Neural progenitor cell (in vitro differentiated cells): ENCODE data around the gene WIPF2. TPM values are rescaled to one million over a fixed set of nuclear protein-coding genes. Genes with fewer than 3 reads are reported as not detected.

Source experiments
- DNase-seq: peaks from one replicate; pipeline ENCODE4 v3.0.0-alpha.2; 2016; ENCODE audit warnings: low spot score
- H2AFZ ChIP-seq: fragments of 200-600 bp; sonication (generic); replicated peaks from 2 replicates; pipeline ENCODE4 v1.6.1; 2016; ENCODE audit warnings: antibody characterized with exemption
- H3F3A ChIP-seq: fragments of 200-600 bp; sonication (generic); 2 replicates; pipeline ENCODE4 v1.6.1; 2016; ENCODE audit warnings: antibody characterized with exemption, low read depth
- H3K27ac ChIP-seq: fragments of 200-600 bp; sonication (generic); 2 replicates; pipeline ENCODE4 v1.5.1; 2016; ENCODE audit warnings: mild to moderate bottlenecking
- H3K27me3 ChIP-seq: fragments of 200-600 bp; sonication (generic); 2 replicates; pipeline ENCODE4 v1.6.1; 2016; ENCODE audit warnings: mild to moderate bottlenecking, moderate library complexity
- H3K36me3 ChIP-seq: fragments of 200-600 bp; sonication (generic); 2 replicates; pipeline ENCODE4 v1.5.1; 2016
- H3K4me1 ChIP-seq: fragments of 200-600 bp; sonication (generic); 2 replicates; pipeline ENCODE4 v1.6.1; 2016; ENCODE audit warnings: mixed run types
- H3K4me2 ChIP-seq: fragments of 200-600 bp; sonication (generic); 2 replicates; pipeline ENCODE4 v1.6.1; 2016
- H3K4me3 ChIP-seq: fragments of 200-600 bp; sonication (generic); 2 replicates; pipeline ENCODE4 v1.5.1; 2016
- H3K79me2 ChIP-seq: fragments of 200-600 bp; sonication (generic); 2 replicates; pipeline ENCODE4 v1.6.1; 2016; ENCODE audit warnings: low read depth
- H3K9ac ChIP-seq: fragments of 200-600 bp; sonication (generic); 2 replicates; pipeline ENCODE4 v1.6.1; 2016
- H3K9me3 ChIP-seq: fragments of 200-600 bp; sonication (generic); 2 replicates; pipeline ENCODE4 v1.5.1; 2016; ENCODE audit warnings: low read depth
- H4K20me1 ChIP-seq: fragments of 200-600 bp; sonication (generic); 2 replicates; pipeline ENCODE4 v1.6.1; 2016; ENCODE audit warnings: low read depth
- H3K27ac Mint-ChIP-seq: 3 replicates; pipeline ENCODE4 v1.8.0; 2021; ENCODE audit warnings: mixed read lengths
- H3K27me3 Mint-ChIP-seq: 2 replicates; pipeline ENCODE4 v1.8.0; 2022; ENCODE audit warnings: low read depth, mild to moderate bottlenecking, inconsistent platforms, moderate library complexity, mixed read lengths; ENCODE audit not compliant: insufficient read depth
- H3K36me3 Mint-ChIP-seq: 3 replicates; pipeline ENCODE4 v1.8.0; 2021; ENCODE audit warnings: mixed read lengths
- H3K4me1 Mint-ChIP-seq: 3 replicates; pipeline ENCODE4 v1.8.0; 2021; ENCODE audit warnings: mixed read lengths
- H3K4me3 Mint-ChIP-seq: 3 replicates; pipeline ENCODE4 v1.8.0; 2021; ENCODE audit warnings: mild to moderate bottlenecking, moderate library complexity, mixed read lengths
- H3K9me3 Mint-ChIP-seq: 3 replicates; pipeline ENCODE4 v1.8.0; 2020; ENCODE audit warnings: mixed read lengths
- EZH2 ChIP-seq: fragments of 200-600 bp; sonication (generic); IDR thresholded peaks from 2 replicates; pipeline ENCODE4 v1.6.1; 2017; ENCODE audit warnings: antibody characterized with exemption, mild to moderate bottlenecking, moderate library complexity
- EZH2phosphoT487 ChIP-seq: fragments of 200-600 bp; sonication (generic); IDR thresholded peaks from 2 replicates; pipeline ENCODE4 v1.6.1; 2017; ENCODE audit warnings: antibody characterized with exemption
- total RNA-seq: library from RNA; depleted of rRNA; stranded (reverse); fragments of >200 nt; gene quantifications from 2 replicates; pipeline ENCODE4 v1.2.3, GENCODE V29; 2015; ENCODE audit warnings: low replicate concordance
- TF ChIP-seq, protein P1 (sequence below): fragments of 200-600 bp; sonication (generic); IDR thresholded peaks from 2 replicates; pipeline ENCODE4 v1.5.1; 2017; ENCODE audit warnings: antibody characterized with exemption, mild to moderate bottlenecking

WIPF2 gene
- total RNA-seq, 1 donor from 2014 or later: 6.8 TPM

DNA sequence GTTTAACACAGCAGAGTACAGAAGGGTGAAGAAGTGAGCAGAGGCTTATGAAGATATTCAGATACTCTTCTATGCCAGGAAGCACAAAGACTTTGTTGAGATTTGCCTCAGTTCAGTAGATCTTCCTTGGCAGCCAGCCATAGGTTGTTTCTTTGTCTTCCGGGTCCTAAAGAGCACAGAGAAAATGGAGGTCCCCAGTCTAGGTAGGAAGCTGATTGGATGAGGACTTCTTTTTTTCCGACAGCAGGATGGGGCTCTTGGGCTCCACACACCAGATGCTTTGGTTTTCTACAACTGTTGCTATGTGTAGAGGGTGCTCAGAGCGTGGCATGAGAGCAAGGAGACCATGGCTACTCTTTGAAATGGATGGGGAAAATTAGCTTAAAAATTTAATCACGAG is 60.3 kb downstream of the WIPF2 start:
- no peak for DNase-seq
- H3K4me1 Mint-ChIP-seq: no peaks in the 10 kb centered on the region
- peaks cover 2% of the 10 kb centered on the region for H3K27me3 Mint-ChIP-seq
- H3K9me3 ChIP-seq: no peaks in the 10 kb centered on the region
- H3K9ac ChIP-seq: no peak overlapping the region
- H3F3A ChIP-seq: no peaks in the 10 kb centered on the region
- no peaks in the 10 kb centered on the region for H3K4me1 ChIP-seq
- no peaks in the 10 kb centered on the region for H4K20me1 ChIP-seq
- H3K79me2 ChIP-seq: no peaks in the 10 kb centered on the region
- H3K27me3 ChIP-seq: no peaks in the 10 kb centered on the region
- no peak overlapping the region for H3K27ac ChIP-seq
- no peak overlapping the region for H3K27ac Mint-ChIP-seq
- H3K4me3 Mint-ChIP-seq: no peak overlapping the region
- H3K4me3 ChIP-seq: no peak overlapping the region
- H2AFZ ChIP-seq: no peak overlapping the region
- H3K9me3 Mint-ChIP-seq: no peaks in the 10 kb centered on the region
- H3K36me3 ChIP-seq: no peaks in the 10 kb centered on the region
- H3K36me3 Mint-ChIP-seq: peaks cover 23% of the 10 kb centered on the region
- TF ChIP-seq, protein P1, sequence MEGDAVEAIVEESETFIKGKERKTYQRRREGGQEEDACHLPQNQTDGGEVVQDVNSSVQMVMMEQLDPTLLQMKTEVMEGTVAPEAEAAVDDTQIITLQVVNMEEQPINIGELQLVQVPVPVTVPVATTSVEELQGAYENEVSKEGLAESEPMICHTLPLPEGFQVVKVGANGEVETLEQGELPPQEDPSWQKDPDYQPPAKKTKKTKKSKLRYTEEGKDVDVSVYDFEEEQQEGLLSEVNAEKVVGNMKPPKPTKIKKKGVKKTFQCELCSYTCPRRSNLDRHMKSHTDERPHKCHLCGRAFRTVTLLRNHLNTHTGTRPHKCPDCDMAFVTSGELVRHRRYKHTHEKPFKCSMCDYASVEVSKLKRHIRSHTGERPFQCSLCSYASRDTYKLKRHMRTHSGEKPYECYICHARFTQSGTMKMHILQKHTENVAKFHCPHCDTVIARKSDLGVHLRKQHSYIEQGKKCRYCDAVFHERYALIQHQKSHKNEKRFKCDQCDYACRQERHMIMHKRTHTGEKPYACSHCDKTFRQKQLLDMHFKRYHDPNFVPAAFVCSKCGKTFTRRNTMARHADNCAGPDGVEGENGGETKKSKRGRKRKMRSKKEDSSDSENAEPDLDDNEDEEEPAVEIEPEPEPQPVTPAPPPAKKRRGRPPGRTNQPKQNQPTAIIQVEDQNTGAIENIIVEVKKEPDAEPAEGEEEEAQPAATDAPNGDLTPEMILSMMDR: no peak
- TF ChIP-seq EZH2phosphoT487: no peak
- TF ChIP-seq EZH2: no peak
- H3K4me2 ChIP-seq: no peak overlapping the region

DNA sequence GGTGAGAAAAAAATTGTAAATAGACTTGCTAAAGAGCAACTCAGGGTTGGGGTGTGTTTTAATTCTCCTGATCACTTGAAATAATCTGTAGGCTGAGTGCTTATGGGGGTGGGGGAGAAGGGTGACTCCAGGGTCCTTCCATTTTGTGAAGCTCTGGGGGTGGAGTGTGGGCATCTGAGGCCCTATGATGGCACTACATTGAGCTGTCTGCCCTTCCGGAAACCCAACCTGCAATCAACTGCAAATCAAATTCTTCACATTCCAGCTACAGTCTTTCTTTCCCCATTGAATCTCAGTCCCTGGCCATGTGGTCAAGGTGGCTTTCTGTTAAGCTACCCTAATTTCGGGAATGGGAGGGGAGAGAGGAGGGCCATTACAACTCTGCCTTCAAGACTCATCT is 62.6 kb downstream of the WIPF2 start:
- Histone ChIP-seq H2AFZ (no peak overlapping the region), H3K9me3 (no peaks in the 10 kb centered on the region), H3F3A (peaks cover 1% of the 10 kb centered on the region), H3K4me1 (no peaks in the 10 kb centered on the region), H4K20me1 (no peaks in the 10 kb centered on the region), H3K36me3 (no peaks in the 10 kb centered on the region), H3K4me3 (no peak overlapping the region), H3K27me3 (no peaks in the 10 kb centered on the region), H3K79me2 (no peaks in the 10 kb centered on the region), H3K27ac (no peak overlapping the region), H3K9ac (no peak overlapping the region), H3K4me2 (no peak overlapping the region)
- no peaks in the 10 kb centered on the region for H3K9me3 Mint-ChIP-seq
- TF ChIP-seq EZH2: no peak
- no peak for TF ChIP-seq EZH2phosphoT487
- TF ChIP-seq, protein P1: no peak
- H3K27ac Mint-ChIP-seq: no peak overlapping the region
- H3K4me3 Mint-ChIP-seq: no peak overlapping the region
- DNase-seq: no peak
- peaks cover 2% of the 10 kb centered on the region for H3K27me3 Mint-ChIP-seq
- H3K36me3 Mint-ChIP-seq: peaks cover 16% of the 10 kb centered on the region
- no peaks in the 10 kb centered on the region for H3K4me1 Mint-ChIP-seq

DNA sequence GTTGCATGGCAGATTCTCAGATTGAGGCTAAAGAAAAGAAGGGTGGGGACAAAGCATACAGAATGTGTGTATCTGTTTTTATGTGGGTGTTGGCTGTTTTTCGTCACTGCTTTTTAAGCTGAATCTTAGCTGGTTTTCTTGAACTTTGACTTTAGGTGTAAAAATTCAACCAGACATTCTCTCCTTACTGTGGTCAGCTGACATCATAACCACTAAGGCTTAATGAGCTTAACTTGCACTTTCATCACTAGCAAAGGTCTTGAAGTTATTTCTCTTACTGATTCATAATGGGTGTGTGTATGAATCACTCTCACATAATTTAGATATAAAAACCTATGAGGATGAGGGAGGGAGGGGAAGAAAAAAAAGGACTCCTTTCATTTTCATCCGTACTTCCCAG is 64.6 kb downstream of the WIPF2 start:
- no peaks in the 10 kb centered on the region for H3K9me3 Mint-ChIP-seq
- H3K9ac ChIP-seq: no peak overlapping the region
- no peak overlapping the region for H3K27ac ChIP-seq
- peaks cover 9% of the 10 kb centered on the region for H3K79me2 ChIP-seq
- H3K4me1 Mint-ChIP-seq: peaks cover 11% of the 10 kb centered on the region
- peaks cover 11% of the 10 kb centered on the region for H3F3A ChIP-seq
- no peak for TF ChIP-seq EZH2
- TF ChIP-seq, protein P1: no peak
- TF ChIP-seq EZH2phosphoT487: no peak
- H3K4me3 Mint-ChIP-seq: no peak overlapping the region
- no peak overlapping the region for H3K27ac Mint-ChIP-seq
- no peaks in the 10 kb centered on the region for H3K27me3 ChIP-seq
- DNase-seq: no peak
- H3K4me3 ChIP-seq: no peak overlapping the region
- no peaks in the 10 kb centered on the region for H3K36me3 ChIP-seq
- H3K4me2 ChIP-seq: no peak overlapping the region
- H3K4me1 ChIP-seq: no peaks in the 10 kb centered on the region
- no peaks in the 10 kb centered on the region for H3K9me3 ChIP-seq
- no peak overlapping the region for H2AFZ ChIP-seq
- H4K20me1 ChIP-seq: no peaks in the 10 kb centered on the region
- peaks cover 7% of the 10 kb centered on the region for H3K27me3 Mint-ChIP-seq
- peaks cover 4% of the 10 kb centered on the region for H3K36me3 Mint-ChIP-seq
